ENCODE data around the gene SGSM1. TPM values are rescaled to one million over a fixed set of nuclear protein-coding genes. Genes with fewer than 3 reads are reported as not detected.

SGSM1 gene
- total RNA-seq, 2 donors from 2014 or later = 1.6 to 3.0 TPM

DNA sequence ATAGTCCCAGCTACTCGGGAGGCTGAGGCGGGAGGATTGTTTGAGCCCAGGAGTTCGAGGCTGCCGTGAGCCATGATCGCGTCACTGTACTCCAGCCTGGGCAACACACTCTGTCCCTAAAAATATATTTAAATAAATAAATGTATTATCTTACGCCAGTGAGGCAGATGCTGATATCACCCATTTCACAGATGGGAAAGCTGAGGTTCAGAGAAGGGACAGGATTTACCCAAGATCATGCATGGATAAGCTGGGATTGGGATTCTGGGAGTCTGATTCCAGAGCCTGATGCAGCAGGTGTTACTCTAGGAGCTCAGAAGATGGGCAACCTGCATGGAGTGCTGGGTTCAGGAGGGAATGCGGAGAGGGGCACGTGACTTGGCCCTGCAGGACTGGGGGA is 17.8 kb downstream of the SGSM1 start:
- H3K9me3 Mint-ChIP-seq = no peaks in the 10 kb centered on the region
- TF ChIP-seq, protein P1, sequence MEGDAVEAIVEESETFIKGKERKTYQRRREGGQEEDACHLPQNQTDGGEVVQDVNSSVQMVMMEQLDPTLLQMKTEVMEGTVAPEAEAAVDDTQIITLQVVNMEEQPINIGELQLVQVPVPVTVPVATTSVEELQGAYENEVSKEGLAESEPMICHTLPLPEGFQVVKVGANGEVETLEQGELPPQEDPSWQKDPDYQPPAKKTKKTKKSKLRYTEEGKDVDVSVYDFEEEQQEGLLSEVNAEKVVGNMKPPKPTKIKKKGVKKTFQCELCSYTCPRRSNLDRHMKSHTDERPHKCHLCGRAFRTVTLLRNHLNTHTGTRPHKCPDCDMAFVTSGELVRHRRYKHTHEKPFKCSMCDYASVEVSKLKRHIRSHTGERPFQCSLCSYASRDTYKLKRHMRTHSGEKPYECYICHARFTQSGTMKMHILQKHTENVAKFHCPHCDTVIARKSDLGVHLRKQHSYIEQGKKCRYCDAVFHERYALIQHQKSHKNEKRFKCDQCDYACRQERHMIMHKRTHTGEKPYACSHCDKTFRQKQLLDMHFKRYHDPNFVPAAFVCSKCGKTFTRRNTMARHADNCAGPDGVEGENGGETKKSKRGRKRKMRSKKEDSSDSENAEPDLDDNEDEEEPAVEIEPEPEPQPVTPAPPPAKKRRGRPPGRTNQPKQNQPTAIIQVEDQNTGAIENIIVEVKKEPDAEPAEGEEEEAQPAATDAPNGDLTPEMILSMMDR (conservative IDR thresholded peaks at IDR 0.05) = no peak

DNA sequence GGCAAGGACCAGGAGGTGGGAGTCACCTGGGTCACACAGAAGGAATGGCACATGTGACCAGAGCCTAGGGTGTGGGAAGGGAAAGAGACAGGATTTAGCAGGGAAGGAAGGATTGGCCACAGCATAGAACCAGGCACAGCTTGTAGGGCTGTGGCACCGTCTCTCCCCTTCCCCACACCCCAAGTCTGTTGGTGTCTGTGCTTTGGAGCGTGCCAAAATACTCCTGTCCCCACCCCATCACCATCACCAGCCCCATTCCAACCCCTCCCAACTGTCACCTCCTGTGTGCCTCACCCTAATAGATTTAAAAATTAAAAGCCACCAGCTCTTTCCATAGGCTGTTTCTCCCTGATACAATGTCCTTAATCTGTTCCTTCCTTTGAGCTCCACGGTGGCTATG is 18.2 kb downstream of the SGSM1 start:
- Mint-ChIP-seq H3K27me3 (ENCODE audit: insufficient read depth) (no peaks in the 10 kb centered on the region), H3K4me3 (no peak overlapping the region), H3K36me3 (ENCODE audit: low read depth) (no peaks in the 10 kb centered on the region), H3K9me3 (no peaks in the 10 kb centered on the region), H3K4me1 (no peaks in the 10 kb centered on the region), H3K27ac (no peak overlapping the region)
- no peaks in the 10 kb centered on the region for H3K9me3 ChIP-seq (ENCODE audit: control insufficient read depth, low read length)
- no peak overlapping the region for H3K9ac ChIP-seq (ENCODE audit: extremely low read depth, low read length, poor library complexity, severe bottlenecking)
- H3K4me1 ChIP-seq (ENCODE audit: control insufficient read depth, insufficient read depth, low read length) = no peaks in the 10 kb centered on the region
- 66 to 77% methylated on average over 3 of the region's 3 CpGs for WGBS, 2 experiments (ENCODE audit: insufficient coverage in 1 of 2, insufficient read length in 1 of 2)
- DNase-seq = no peak
- H3K27me3 ChIP-seq (ENCODE audit: control insufficient read depth, insufficient read depth, low read length, poor library complexity, severe bottlenecking) = no peaks in the 10 kb centered on the region
- TF ChIP-seq, protein P1 (conservative IDR thresholded peaks at IDR 0.05) = no peak
- H3K4me3 ChIP-seq (ENCODE audit: low read length) = no peak overlapping the region
- H3K27ac ChIP-seq (ENCODE audit: low read depth, low read length) = no peak overlapping the region
- H3K36me3 ChIP-seq (ENCODE audit: control insufficient read depth, insufficient read depth, low read length) = no peaks in the 10 kb centered on the region

More for the DNA sequence above, 17.8 kb downstream of the SGSM1 start:
- Histone ChIP-seq H3K9ac (ENCODE audit: extremely low read depth, low read length, poor library complexity, severe bottlenecking) (no peak overlapping the region), H3K9me3 (ENCODE audit: control insufficient read depth, low read length) (no peaks in the 10 kb centered on the region), H3K27ac (ENCODE audit: low read depth, low read length) (no peak overlapping the region), H3K36me3 (ENCODE audit: control insufficient read depth, insufficient read depth, low read length) (no peaks in the 10 kb centered on the region), H3K27me3 (ENCODE audit: control insufficient read depth, insufficient read depth, low read length, poor library complexity, severe bottlenecking) (no peaks in the 10 kb centered on the region), H3K4me1 (ENCODE audit: control insufficient read depth, insufficient read depth, low read length) (no peaks in the 10 kb centered on the region), H3K4me3 (ENCODE audit: low read length) (no peak overlapping the region)
- no peak for DNase-seq
- no peak overlapping the region for H3K27ac Mint-ChIP-seq
- H3K4me1 Mint-ChIP-seq = no peaks in the 10 kb centered on the region
- no peaks in the 10 kb centered on the region for H3K36me3 Mint-ChIP-seq (ENCODE audit: low read depth)
- no peak overlapping the region for H3K4me3 Mint-ChIP-seq
- 90 to 93% methylated on average over 2 to 6 of the region's 9 CpGs for WGBS, 2 experiments (ENCODE audit: insufficient coverage in 1 of 2, insufficient read length in 1 of 2)
- H3K27me3 Mint-ChIP-seq (ENCODE audit: insufficient read depth) = no peaks in the 10 kb centered on the region

DNA sequence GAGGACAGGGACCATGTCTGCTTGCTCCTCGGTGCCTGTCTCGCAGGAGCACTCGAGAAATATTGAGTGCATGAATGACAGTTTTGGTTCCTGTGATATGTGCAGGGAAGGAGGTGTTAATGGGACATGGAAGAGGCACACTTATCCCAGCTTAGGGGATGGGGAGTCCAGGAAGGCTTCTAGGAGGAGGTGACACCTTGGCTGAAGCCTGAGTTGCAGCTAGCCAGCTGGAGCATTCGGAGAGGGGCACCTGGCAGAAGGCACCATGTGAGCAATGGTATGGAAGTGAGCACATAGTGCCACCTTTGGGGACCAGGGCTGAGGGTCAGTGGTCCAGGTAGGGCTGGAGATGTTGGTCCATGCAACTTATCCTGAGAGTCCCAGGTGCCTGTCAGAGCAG is 18.9 kb downstream of the SGSM1 start:
- Mint-ChIP-seq H3K9me3 (no peaks in the 10 kb centered on the region), H3K4me1 (no peaks in the 10 kb centered on the region), H3K27ac (no peak overlapping the region), H3K36me3 (ENCODE audit: low read depth) (no peaks in the 10 kb centered on the region), H3K4me3 (no peak overlapping the region), H3K27me3 (ENCODE audit: insufficient read depth) (no peaks in the 10 kb centered on the region)
- H3K27ac ChIP-seq (ENCODE audit: low read depth, low read length) = no peak overlapping the region
- H3K9ac ChIP-seq (ENCODE audit: extremely low read depth, low read length, poor library complexity, severe bottlenecking) = no peak overlapping the region
- no peaks in the 10 kb centered on the region for H3K4me1 ChIP-seq (ENCODE audit: control insufficient read depth, insufficient read depth, low read length)
- TF ChIP-seq, protein P1 (conservative IDR thresholded peaks at IDR 0.05) = no peak
- WGBS, 2 experiments (ENCODE audit: insufficient coverage in 1 of 2, insufficient read length in 1 of 2) = 90 to 96% methylated on average over 3 to 4 of the region's 4 CpGs
- H3K4me3 ChIP-seq (ENCODE audit: low read length) = no peak overlapping the region
- DNase-seq = no peak
- H3K27me3 ChIP-seq (ENCODE audit: control insufficient read depth, insufficient read depth, low read length, poor library complexity, severe bottlenecking) = no peaks in the 10 kb centered on the region
- no peaks in the 10 kb centered on the region for H3K36me3 ChIP-seq (ENCODE audit: control insufficient read depth, insufficient read depth, low read length)
- no peaks in the 10 kb centered on the region for H3K9me3 ChIP-seq (ENCODE audit: control insufficient read depth, low read length)

All from endodermal cell (in vitro differentiated cells).